HepG2 (cell line): ENCODE results near the gene PSMC3IP. TPM values are rescaled to one million over a fixed set of nuclear protein-coding genes. Genes with fewer than 3 reads are reported as not detected.

Source experiments
- AGO2 ChIP-seq: fragments of 200-400 bp; formaldehyde crosslinking; optimal IDR thresholded peaks from 2 replicates; pipeline ENCODE3; 2017; ENCODE audit warnings: mild to moderate bottlenecking, low read depth, low read length, moderate library complexity
- ARNT ChIP-seq: fragments of 450-650 bp; IDR thresholded peaks from 2 replicates; pipeline ENCODE4 v1.6.1; 2017
- ASH2L ChIP-seq: fragments of 300-600, 200-600 bp; sonication (generic); IDR thresholded peaks from 2 replicates; pipeline ENCODE4 v1.7.0; 2017; ENCODE audit warnings: low read depth, mild to moderate bottlenecking, moderate library complexity, mixed read lengths, low read length; ENCODE audit not compliant: insufficient read length
- BRCA1 ChIP-seq: sonication (generic); formaldehyde crosslinking; IDR thresholded peaks from 2 replicates; pipeline ENCODE4 v1.4.0; 2020; ENCODE audit warnings: missing genetic modification reagents
- CAMTA2 ChIP-seq: sonication (generic); formaldehyde crosslinking; IDR thresholded peaks from 2 replicates; pipeline ENCODE4 v1.4.0; 2020; ENCODE audit warnings: mild to moderate bottlenecking, missing genetic modification reagents, borderline replicate concordance
- CHCHD3 ChIP-seq: sonication (generic); formaldehyde crosslinking; IDR thresholded peaks from 2 replicates; pipeline ENCODE4 v1.8.0; 2022; ENCODE audit warnings: mild to moderate bottlenecking, missing genetic modification reagents, moderate library complexity
- FOXP1 ChIP-seq, 2 experiments: fragments of 450-650 bp in 1 of 2; IDR thresholded peaks; 2 replicates each; pipeline ENCODE4 v1.6.1; 2017 to 2018; ENCODE audit warnings: antibody characterized with exemption in 1 of 2
- JDP2 ChIP-seq: sonication (generic); formaldehyde crosslinking; IDR thresholded peaks from 2 replicates; pipeline ENCODE4 v1.8.1; 2022; ENCODE audit warnings: missing genetic modification reagents, borderline replicate concordance
- KDM1A ChIP-seq: IDR thresholded peaks from 2 replicates; pipeline ENCODE4 v1.6.1; 2016; ENCODE audit warnings: missing compliant biosample characterization
- KDM6A ChIP-seq: IDR thresholded peaks from 2 replicates; pipeline ENCODE4 v1.6.1; 2016; ENCODE audit warnings: low read depth
- MXD4 ChIP-seq: IDR thresholded peaks from 2 replicates; pipeline ENCODE4 v1.6.1; 2016; ENCODE audit warnings: mild to moderate bottlenecking, missing biosample characterization, missing genetic modification reagents
- PCBP1 ChIP-seq: fragments of 200-400 bp; formaldehyde crosslinking; IDR thresholded peaks from 2 replicates; pipeline ENCODE4 v1.6.1; 2017; ENCODE audit warnings: mild to moderate bottlenecking, low read depth, low read length, borderline replicate concordance
- PHF8 ChIP-seq: sonication (generic); formaldehyde crosslinking; IDR thresholded peaks from 2 replicates; pipeline ENCODE4 v1.5.0; 2020; ENCODE audit warnings: missing genetic modification reagents
- REL ChIP-seq: sonication (generic); formaldehyde crosslinking; conservative IDR thresholded peaks from 2 replicates; pipeline ENCODE4 v1.8.0; 2022; ENCODE audit warnings: mild to moderate bottlenecking, missing genetic modification reagents, moderate library complexity
- SRY ChIP-seq: sonication (generic); formaldehyde crosslinking; IDR thresholded peaks from 2 replicates; pipeline ENCODE4 v1.8.0; 2022; ENCODE audit warnings: mild to moderate bottlenecking, missing genetic modification reagents
- ZMAT3 ChIP-seq: sonication (generic); formaldehyde crosslinking; conservative IDR thresholded peaks from 2 replicates; pipeline ENCODE4 v1.7.0; 2021; ENCODE audit warnings: missing genetic modification reagents
- ZNF224 ChIP-seq: sonication (generic); formaldehyde crosslinking; IDR thresholded peaks from 2 replicates; pipeline ENCODE4 v1.5.0; 2020; ENCODE audit warnings: mild to moderate bottlenecking, missing genetic modification reagents
- ZNF296 ChIP-seq: sonication (generic); formaldehyde crosslinking; conservative IDR thresholded peaks from 2 replicates; pipeline ENCODE4 v1.5.0; 2020; ENCODE audit warnings: mild to moderate bottlenecking, missing genetic modification reagents
- ZNF484 ChIP-seq: sonication (generic); formaldehyde crosslinking; IDR thresholded peaks from 2 replicates; pipeline ENCODE4 v1.5.1; 2020; ENCODE audit warnings: mild to moderate bottlenecking, low read depth, missing genetic modification reagents, borderline replicate concordance
- ZNF549 ChIP-seq: sonication (generic); formaldehyde crosslinking; IDR thresholded peaks from 2 replicates; pipeline ENCODE4 v1.5.0; 2020; ENCODE audit warnings: missing genetic modification reagents
- ZNF615 ChIP-seq: sonication (generic); formaldehyde crosslinking; IDR thresholded peaks from 2 replicates; pipeline ENCODE4 v1.5.0; 2020; ENCODE audit warnings: mild to moderate bottlenecking, missing genetic modification reagents, borderline replicate concordance
- ZNF773 ChIP-seq: sonication (generic); formaldehyde crosslinking; IDR thresholded peaks from 2 replicates; pipeline ENCODE4 v1.4.0; 2020; ENCODE audit warnings: missing genetic modification reagents, borderline replicate concordance
- polyA plus RNA-seq, 8 experiments: library from polyadenylated mRNA; depleted of rRNA in 3 of 8; stranded (reverse) in 7 of 8; unstranded in 1 of 8; fragments of >200 nt; fragmentation: Illumina TruSeq in 4 of 8; extraction: Trizol in 4 of 8; gene quantifications; 2 replicates each; pipeline versions ENCODE4 v1.2.1 to v1.2.3, GENCODE V29; 2011 to 2016; ENCODE audit warnings: low read depth in 4 of 8, missing spikeins in 1 of 8, mixed read lengths in 1 of 8; ENCODE audit not compliant: insufficient read depth in 1 of 8
- total RNA-seq, 5 experiments: library from RNA; depleted of rRNA; stranded (reverse); fragments of >200 nt; fragmentation: Illumina TruSeq; extraction: Trizol; gene quantifications; 2 replicates each; pipeline ENCODE4 v1.2.3, GENCODE V29; 2016; ENCODE audit warnings: low read depth in 1 of 5
- TF ChIP-seq, protein P1 (sequence below): sonication (generic); formaldehyde crosslinking; IDR thresholded peaks from 2 replicates; pipeline ENCODE4 v1.4.0; 2020; ENCODE audit warnings: missing genetic modification reagents, mild to moderate bottlenecking, borderline replicate concordance
- TF ChIP-seq, protein P2 (sequence below): sonication (generic); formaldehyde crosslinking; IDR thresholded peaks from 2 replicates; pipeline ENCODE4 v1.8.1; 2023; ENCODE audit warnings: mild to moderate bottlenecking, missing genetic modification reagents
- TF ChIP-seq, protein P3 (sequence below): sonication (generic); formaldehyde crosslinking; IDR thresholded peaks from 2 replicates; pipeline ENCODE4 v1.5.0; 2020; ENCODE audit warnings: mild to moderate bottlenecking, missing genetic modification reagents, borderline replicate concordance

The PSMC3IP gene
- total and polyA plus RNA-seq, 2 of the 13 experiments (the other 11 are each of a cell fraction or from before 2014, with no cell fraction given), result 6.5 to 22.4 TPM

DNA sequence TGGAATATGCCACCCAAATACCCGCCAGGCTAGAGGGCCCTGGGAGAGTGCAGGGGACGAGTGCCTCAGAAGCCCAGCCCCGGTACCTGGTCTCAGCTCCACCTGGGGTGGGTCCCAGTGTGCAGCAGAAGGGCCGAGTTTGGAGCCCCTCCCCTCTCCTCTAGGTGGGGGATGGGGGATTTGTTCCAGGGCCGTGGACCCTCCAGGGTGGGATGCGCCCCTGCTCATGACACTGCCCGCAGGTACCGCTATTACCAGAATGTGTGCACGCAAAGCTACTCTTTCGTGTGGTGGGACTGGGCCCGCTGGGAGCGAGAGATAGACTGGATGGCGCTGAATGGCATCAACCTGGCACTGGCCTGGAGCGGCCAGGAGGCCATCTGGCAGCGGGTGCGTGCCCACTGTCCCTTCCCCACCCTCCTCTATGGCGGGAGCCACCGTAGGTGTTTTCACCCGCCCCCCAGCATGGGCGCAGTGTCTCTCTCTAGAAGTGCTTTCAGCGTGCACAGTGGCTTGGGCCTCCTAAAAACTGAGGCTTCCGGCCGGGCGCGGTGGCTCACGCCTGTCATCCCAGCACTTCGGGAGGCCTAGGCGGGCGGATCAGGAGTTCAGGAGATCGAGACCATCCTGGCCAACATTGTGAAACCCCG, 40.2 kb downstream of the PSMC3IP start (continued):
- TF ChIP-seq KDM6A (CRISPR knock-in tag) (no peak), ZNF484 (CRISPR knock-in tag) (no peak), ZNF224 (CRISPR knock-in tag) (no peak; the same call in 1 of the 2 replicates), ARNT (no peak), AGO2 (peak; percentile 87), ASH2L (no peak), BRCA1 (no peak), CHCHD3 (CRISPR knock-in tag) (no peak), ZMAT3 (no peak), KDM1A (CRISPR knock-in tag) (no peak), CAMTA2 (CRISPR knock-in tag) (peak; percentile 59; the same call in 1 of the 2 replicates), FOXP1 (IDR thresholded peaks at IDR 0.05) (no peak), FOXP1 (CRISPR knock-in tag; IDR thresholded peaks at IDR 0.05) (no peak), SRY (0 out of 2 replicates have a peak, but pooled peaks have one; percentile 46), PCBP1 (0 out of 2 replicates have a peak, but pooled peaks have one; percentile 25), ZNF296 (0 out of 2 replicates have a peak, but pooled peaks have one; percentile 58), ZNF773 (CRISPR knock-in tag) (no peak), MXD4 (no peak), ZNF615 (CRISPR knock-in tag) (0 out of 2 replicates have a peak, but pooled peaks have one; percentile 45), JDP2 (CRISPR knock-in tag) (no peak), ZNF549 (no peak), PHF8 (CRISPR knock-in tag) (no peak), REL (no peak)
- TF ChIP-seq, protein P1, sequence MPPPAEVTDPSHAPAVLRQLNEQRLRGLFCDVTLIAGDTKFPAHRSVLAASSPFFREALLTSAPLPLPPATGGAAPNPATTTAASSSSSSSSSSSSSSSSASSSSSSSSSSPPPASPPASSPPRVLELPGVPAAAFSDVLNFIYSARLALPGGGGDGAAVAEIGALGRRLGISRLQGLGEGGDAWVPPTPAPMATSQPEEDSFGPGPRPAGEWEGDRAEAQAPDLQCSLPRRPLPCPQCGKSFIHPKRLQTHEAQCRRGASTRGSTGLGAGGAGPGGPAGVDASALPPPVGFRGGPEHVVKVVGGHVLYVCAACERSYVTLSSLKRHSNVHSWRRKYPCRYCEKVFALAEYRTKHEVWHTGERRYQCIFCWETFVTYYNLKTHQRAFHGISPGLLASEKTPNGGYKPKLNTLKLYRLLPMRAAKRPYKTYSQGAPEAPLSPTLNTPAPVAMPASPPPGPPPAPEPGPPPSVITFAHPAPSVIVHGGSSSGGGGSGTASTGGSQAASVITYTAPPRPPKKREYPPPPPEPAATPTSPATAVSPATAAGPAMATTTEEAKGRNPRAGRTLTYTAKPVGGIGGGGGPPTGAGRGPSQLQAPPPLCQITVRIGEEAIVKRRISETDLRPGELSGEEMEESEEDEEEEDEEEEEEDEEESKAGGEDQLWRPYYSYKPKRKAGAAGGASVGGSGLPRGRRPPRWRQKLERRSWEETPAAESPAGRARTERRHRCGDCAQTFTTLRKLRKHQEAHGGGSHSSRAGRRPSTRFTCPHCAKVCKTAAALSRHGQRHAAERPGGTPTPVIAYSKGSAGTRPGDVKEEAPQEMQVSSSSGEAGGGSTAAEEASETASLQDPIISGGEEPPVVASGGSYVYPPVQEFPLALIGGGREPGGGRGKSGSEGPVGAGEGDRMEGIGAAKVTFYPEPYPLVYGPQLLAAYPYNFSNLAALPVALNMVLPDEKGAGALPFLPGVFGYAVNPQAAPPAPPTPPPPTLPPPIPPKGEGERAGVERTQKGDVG (CRISPR knock-in tag), result 0 out of 2 replicates have a peak, but pooled peaks have one; percentile 39
- TF ChIP-seq, protein P2, sequence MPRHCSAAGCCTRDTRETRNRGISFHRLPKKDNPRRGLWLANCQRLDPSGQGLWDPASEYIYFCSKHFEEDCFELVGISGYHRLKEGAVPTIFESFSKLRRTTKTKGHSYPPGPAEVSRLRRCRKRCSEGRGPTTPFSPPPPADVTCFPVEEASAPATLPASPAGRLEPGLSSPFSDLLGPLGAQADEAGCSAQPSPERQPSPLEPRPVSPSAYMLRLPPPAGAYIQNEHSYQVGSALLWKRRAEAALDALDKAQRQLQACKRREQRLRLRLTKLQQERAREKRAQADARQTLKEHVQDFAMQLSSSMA (CRISPR knock-in tag), result 0 out of 2 replicates have a peak, but pooled peaks have one; percentile 1
- TF ChIP-seq, protein P3, sequence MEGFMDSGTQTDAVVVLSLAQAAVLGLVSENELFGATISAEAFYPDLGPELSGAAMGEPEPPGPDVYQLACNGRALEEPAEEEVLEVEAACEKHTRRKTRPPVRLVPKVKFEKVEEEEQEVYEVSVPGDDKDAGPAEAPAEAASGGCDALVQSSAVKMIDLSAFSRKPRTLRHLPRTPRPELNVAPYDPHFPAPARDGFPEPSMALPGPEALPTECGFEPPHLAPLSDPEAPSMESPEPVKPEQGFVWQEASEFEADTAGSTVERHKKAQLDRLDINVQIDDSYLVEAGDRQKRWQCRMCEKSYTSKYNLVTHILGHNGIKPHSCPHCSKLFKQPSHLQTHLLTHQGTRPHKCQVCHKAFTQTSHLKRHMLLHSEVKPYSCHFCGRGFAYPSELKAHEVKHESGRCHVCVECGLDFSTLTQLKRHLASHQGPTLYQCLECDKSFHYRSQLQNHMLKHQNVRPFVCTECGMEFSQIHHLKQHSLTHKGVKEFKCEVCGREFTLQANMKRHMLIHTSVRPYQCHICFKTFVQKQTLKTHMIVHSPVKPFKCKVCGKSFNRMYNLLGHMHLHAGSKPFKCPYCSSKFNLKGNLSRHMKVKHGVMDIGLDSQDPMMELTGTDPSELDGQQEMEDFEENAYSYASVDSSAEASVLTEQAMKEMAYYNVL (CRISPR knock-in tag), result 0 out of 2 replicates have a peak, but pooled peaks have one; percentile 11
